GM10266 (cell line): ENCODE data around the gene BAG3.

Experiments
- DNase-seq: peaks from one replicate; pipeline ENCODE4 v3.0.0; 2012; ENCODE audit errors: extremely low spot score
- TF ChIP-seq, protein P1 (sequence below): IDR thresholded peaks from 2 replicates; pipeline ENCODE4 v1.5.1; 2012; ENCODE audit warnings: mild to moderate bottlenecking, low read depth; ENCODE audit not compliant: control insufficient read depth, insufficient read depth; ENCODE audit errors: missing control alignments

Gene BAG3

DNA sequence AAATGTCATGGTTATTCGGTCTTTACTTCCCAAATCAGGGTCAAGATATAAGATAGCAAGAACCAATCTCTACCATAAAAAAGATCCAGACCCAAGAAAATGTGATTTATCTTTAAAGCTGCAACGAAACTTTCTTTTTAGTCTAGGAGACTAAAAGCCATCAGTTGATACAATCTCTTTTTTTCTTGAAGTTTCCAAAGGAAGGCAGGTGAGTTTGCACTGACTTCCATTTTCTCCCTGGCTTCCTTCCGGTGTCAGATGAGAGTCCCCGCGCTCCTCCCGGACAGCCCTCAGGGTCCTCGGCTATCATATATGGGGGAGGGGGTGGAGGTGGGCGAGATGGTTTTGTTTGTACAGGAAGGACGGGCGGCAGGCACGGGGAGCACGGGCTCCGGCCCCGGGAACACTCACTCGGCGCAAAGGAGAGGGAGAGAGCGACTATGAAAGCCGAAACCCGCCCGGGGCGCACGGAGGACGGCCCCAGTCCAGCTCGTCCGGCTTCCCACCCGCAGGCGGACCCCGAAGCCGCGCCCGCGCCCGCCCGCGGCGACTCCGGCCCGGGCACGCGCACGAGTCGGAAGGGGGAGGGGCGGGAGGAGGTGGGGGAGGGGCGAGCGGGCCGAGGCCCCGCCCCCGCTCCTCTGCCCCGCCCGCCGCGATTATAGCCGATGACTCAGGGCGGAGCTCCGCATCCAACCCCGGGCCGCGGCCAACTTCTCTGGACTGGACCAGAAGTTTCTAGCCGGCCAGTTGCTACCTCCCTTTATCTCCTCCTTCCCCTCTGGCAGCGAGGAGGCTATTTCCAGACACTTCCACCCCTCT lies at the start of gene BAG3:
BAG3 (plus strand) TSS at position 689 of the 822 bp plus-strand sequence. CDS start 296 bp downstream, outside the sequence.
- DNase-seq: peak; percentile 95

DNA sequence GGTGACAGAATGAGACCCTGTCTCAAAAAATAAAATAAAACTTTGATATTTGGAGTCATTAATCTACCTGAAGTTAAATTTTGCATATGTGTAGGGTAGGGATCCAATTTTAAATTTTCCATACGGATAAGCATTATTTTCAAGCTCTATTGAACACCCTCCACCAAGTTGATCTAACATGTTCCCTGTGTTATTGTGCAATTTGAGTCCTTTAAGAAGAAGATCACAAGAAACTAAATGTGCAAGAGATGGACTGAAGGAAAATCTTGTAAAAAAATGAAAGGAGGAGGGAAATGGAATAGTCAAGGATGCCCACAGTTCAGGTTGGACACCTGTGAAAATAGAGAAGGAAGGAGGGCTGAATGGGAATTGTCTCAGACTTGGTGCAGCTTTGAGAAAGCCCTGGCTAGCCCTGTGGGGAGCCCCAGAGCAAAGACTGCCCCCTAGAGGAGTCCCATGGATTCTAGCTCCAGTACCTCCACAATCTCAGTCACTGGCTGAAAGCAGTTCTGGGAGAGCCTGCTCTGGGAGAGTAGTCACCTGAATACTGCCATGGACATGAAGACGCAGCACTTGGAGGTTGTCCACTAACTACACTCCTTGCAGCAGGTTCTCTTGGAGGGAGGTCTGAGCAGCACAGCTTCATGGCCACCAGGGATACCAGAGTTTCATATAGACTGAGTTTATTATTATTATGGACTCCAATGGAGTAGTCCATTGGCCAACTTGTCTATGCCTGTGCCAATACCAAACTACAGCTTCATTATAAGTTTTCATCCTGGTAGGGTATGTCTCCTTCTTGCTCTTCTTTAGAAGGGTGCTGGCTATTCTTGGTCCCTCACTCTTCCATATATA lies 48.7 kb upstream of the BAG3 start:
- peak; percentile 34 for DNase-seq
- TF ChIP-seq, protein P1, sequence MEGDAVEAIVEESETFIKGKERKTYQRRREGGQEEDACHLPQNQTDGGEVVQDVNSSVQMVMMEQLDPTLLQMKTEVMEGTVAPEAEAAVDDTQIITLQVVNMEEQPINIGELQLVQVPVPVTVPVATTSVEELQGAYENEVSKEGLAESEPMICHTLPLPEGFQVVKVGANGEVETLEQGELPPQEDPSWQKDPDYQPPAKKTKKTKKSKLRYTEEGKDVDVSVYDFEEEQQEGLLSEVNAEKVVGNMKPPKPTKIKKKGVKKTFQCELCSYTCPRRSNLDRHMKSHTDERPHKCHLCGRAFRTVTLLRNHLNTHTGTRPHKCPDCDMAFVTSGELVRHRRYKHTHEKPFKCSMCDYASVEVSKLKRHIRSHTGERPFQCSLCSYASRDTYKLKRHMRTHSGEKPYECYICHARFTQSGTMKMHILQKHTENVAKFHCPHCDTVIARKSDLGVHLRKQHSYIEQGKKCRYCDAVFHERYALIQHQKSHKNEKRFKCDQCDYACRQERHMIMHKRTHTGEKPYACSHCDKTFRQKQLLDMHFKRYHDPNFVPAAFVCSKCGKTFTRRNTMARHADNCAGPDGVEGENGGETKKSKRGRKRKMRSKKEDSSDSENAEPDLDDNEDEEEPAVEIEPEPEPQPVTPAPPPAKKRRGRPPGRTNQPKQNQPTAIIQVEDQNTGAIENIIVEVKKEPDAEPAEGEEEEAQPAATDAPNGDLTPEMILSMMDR: peak; percentile 60

More for the DNA sequence above, at the start of gene BAG3:
- TF ChIP-seq, protein P1: no peak

DNA sequence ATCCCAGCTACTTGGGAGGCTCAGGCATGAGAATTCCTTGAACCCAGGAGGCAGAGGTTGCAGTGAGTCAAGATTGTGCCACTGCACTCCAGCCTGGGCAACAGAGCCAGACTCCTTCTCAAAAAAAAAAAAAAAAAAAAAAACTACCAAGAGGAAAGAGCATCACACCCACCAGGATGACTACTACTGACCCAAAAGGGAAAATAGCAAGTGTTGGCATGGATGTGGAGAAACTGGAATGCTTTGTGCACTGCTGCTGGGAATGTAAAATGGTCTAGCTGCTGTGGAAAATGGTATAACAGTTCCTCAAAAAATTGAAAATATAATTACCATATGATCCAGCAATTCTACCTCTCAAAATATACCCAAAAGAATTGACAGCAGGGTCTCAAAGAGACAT lies 46.7 kb upstream of the BAG3 start:
- TF ChIP-seq, protein P1: no peak
- DNase-seq: no peak

DNA sequence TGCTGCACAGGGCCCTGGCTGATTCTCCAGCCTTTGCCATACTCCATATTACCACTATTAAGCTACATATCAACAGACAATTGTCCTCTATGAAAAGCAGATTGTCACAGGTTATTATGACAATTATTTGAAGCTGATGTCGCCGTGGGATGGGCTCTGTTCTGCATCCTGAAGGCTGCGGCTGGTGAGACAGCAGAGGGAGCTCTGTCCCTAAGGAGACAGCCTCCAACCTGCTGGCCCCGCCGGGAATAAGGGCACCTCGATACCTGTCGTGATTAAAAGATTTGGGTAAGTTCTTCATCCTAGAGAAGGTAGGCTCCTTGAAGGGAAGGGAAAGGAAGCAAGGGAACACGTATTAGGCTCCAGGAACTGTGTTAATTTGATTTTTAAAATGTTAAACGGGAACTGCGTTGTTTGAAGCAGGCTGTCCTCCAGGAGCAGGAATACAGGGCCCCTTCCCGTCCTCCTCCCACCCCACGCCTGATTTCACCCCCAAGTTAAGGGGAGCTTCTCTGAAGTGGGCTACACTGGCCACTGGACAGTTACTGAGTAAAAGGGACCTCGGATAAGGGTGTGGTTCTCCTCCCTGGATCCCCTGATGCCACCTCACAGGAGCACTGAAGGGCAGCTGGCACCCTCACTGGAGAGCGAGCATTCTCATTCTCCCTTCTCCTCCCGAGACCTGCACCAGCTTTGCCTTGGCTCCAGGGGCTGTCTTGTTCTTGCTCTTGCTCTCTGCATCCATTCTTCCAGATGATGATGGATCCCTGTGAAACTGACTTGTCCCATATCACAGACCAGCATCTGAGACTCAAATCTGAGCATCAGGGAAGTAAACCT lies 42.6 kb upstream of the BAG3 start:
- TF ChIP-seq, protein P1: peak; percentile 47
- peak; percentile 22 for DNase-seq

DNA sequence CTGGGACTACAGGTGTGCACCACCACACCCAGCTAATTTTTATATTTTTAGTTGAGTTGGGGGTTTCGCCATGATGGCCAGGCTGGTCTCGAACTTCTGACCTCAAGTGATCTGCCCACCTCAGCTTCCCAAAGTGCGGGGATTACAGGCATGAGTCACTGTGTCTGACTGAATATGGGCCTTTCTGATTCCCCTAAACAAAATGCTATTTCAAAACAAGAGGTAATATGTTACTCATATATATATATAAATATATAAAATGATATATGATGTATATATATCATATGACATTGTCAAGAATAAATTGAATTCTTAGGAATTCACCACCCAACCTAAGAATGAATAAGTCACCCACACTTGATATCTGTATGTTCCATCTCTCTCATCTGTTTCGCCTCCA lies 41.7 kb upstream of the BAG3 start:
- TF ChIP-seq, protein P1: no peak

DNA sequence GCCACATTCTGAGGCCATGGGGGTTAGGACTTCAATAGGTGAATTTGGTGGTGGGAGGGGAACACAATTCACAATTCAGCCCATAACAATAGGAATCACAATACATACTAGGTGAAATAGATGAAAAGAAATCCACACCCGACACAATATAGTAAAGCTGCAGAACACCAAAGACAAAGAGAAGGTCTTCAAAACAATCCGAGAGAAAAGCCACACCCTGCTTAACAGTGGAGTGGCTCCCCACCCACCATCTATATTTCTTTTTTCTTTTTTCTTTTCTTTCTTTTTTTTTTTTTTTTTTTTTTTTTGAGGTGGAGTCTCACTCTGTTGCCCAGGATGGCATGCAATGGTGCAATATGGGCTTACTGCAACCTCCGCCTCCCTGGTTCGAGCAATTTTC lies 39.7 kb upstream of the BAG3 start:
- TF ChIP-seq, protein P1: no peak
- no peak for DNase-seq

More for the DNA sequence above, 41.7 kb upstream of the BAG3 start:
- DNase-seq: no peak
